ENCODE data around the gene BTBD17.

GRCh38 chr17:74383141-74383540, 21.5 kb upstream of the BTBD17 start:
- no peak for TF ChIP-seq POLR2AphosphoS5 (IDR thresholded peaks at IDR 0.05; ENCODE audit: low read depth, low read length)
- TF ChIP-seq TAF1 (IDR thresholded peaks at IDR 0.05; ENCODE audit: borderline replicate concordance, insufficient read depth, low read length), result no peak
- TF ChIP-seq, protein P1, sequence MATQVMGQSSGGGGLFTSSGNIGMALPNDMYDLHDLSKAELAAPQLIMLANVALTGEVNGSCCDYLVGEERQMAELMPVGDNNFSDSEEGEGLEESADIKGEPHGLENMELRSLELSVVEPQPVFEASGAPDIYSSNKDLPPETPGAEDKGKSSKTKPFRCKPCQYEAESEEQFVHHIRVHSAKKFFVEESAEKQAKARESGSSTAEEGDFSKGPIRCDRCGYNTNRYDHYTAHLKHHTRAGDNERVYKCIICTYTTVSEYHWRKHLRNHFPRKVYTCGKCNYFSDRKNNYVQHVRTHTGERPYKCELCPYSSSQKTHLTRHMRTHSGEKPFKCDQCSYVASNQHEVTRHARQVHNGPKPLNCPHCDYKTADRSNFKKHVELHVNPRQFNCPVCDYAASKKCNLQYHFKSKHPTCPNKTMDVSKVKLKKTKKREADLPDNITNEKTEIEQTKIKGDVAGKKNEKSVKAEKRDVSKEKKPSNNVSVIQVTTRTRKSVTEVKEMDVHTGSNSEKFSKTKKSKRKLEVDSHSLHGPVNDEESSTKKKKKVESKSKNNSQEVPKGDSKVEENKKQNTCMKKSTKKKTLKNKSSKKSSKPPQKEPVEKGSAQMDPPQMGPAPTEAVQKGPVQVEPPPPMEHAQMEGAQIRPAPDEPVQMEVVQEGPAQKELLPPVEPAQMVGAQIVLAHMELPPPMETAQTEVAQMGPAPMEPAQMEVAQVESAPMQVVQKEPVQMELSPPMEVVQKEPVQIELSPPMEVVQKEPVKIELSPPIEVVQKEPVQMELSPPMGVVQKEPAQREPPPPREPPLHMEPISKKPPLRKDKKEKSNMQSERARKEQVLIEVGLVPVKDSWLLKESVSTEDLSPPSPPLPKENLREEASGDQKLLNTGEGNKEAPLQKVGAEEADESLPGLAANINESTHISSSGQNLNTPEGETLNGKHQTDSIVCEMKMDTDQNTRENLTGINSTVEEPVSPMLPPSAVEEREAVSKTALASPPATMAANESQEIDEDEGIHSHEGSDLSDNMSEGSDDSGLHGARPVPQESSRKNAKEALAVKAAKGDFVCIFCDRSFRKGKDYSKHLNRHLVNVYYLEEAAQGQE (IDR thresholded peaks at IDR 0.05; ENCODE audit: insufficient read depth in 1 of 2, low read depth in 2 of 2, low read length in 2 of 2), result no peak
- no peak for TF ChIP-seq SIN3A (IDR thresholded peaks at IDR 0.05; ENCODE audit: borderline replicate concordance, insufficient read depth, low read length)
- TF ChIP-seq FOXP2 (optimal IDR thresholded peaks at IDR 0.05; ENCODE audit: borderline replicate concordance, extremely low read depth, extremely low read length, insufficient read depth), result no peak
